Measurements from ENCODE around the gene PLEKHD1. TPM values are rescaled to one million over a fixed set of nuclear protein-coding genes. Genes with fewer than 3 reads are reported as not detected.

The PLEKHD1 gene
- total and polyA plus RNA-seq, 2 of the 8 experiments (the other 6 are each of a cell fraction or from before 2014, with no cell fraction given) = 0.24 to 0.48 TPM

DNA sequence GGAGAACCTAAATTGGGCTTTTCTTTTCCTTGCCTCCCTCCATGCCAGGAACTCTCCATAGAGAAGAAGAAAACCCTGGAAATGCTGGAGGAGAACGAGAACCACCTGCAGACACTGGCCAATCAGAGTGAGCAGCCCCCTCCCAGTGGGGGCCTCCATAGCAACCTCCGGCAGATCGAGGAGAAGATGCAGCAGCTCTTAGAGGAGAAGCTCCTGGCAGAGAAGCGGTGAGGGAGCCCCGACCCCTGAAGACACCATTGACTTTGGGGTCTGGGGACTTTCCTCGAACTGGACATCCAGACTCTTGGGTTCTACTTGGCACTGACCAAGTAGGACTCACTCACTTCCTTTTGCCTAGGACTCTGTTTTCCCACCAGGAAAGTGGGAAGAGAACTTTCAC is 41.4 kb downstream of the PLEKHD1 start:
- no peak overlapping the region for H2BK15ac ChIP-seq (ENCODE audit: low read length)
- TF ChIP-seq SIX5 (IDR thresholded peaks at IDR 0.05; ENCODE audit: low read depth, low read length) (no peak), BRCA1 (IDR thresholded peaks at IDR 0.05; ENCODE audit: low read depth, low read length) (no peak), TAF7 (optimal IDR thresholded peaks at IDR 0.05; ENCODE audit: borderline replicate concordance, low read depth, low read length) (no peak), POLR2A (IDR thresholded peaks at IDR 0.05; ENCODE audit: control extremely low read depth in 1 of 2, low read depth in 2 of 2, low read length in 2 of 2) (no peak), JUN (IDR thresholded peaks at IDR 0.05; ENCODE audit: low read depth, low read length) (no peak)

More for the DNA sequence above, 41.4 kb downstream of the PLEKHD1 start:
- H4K20me1 ChIP-seq (replicated peaks in 1 of 2; ENCODE audit: control insufficient read depth in 1 of 2, insufficient read depth in 2 of 2, low read length in 2 of 2) = no peaks in the 10 kb centered on the region
- no peak overlapping the region for H3K4me3 ChIP-seq (ENCODE audit: extremely low read depth in 1 of 4, insufficient read depth in 2 of 4, low read depth in 3 of 4, low read length in 4 of 4)
- H3K14ac ChIP-seq (ENCODE audit: insufficient read length) = no peak overlapping the region
- H2BK12ac ChIP-seq (ENCODE audit: low read depth, low read length) = no peak overlapping the region
- H3K9me3 ChIP-seq (ENCODE audit: insufficient read depth in 2 of 2, low read depth in 1 of 2, low read length in 1 of 2) = no peaks in the 10 kb centered on the region
- no peak overlapping the region for H3K23ac ChIP-seq (ENCODE audit: insufficient read length)
- no peak overlapping the region for H3K4ac ChIP-seq (replicated peaks; ENCODE audit: insufficient read length, low read depth, low read length)
- H3K36me3 ChIP-seq (ENCODE audit: control insufficient read depth in 2 of 4, insufficient read depth in 4 of 4, low read length in 3 of 4) = no peaks in the 10 kb centered on the region
- ChIA-PET POLR2A (ENCODE audit: partially characterized antibody) (no interaction called here), CTCF (ENCODE audit: partially characterized antibody) (interaction anchor here (0.8 to 3.0 kb wide), 5 partner anchors 10 to 502 kb away, joined by 3 to 20 read pairs (median 4); partner anchors contain the start of gene CCDC177)
- no peaks in the 10 kb centered on the region; a peak in 1 of 7 replicates for H3K27me3 ChIP-seq (replicated peaks in 1 of 4; ENCODE audit: control insufficient read depth in 3 of 4, extremely low read depth in 1 of 4, insufficient read depth in 3 of 4, low read length in 3 of 4)
- H4K91ac ChIP-seq (replicated peaks; ENCODE audit: insufficient read length, low read length) = no peak overlapping the region
- H2AFZ ChIP-seq (ENCODE audit: low read length) = no peak overlapping the region
- FAIRE-seq (no peak), DNase-seq (ENCODE audit: low read depth in 1 of 2, low spot score in 2 of 2) (no peak)
- no peaks in the 10 kb centered on the region for H3K79me2 ChIP-seq (ENCODE audit: control insufficient read depth in 1 of 2, insufficient read depth in 2 of 2, low read length in 2 of 2)
- H2BK120ac ChIP-seq (replicated peaks; ENCODE audit: low read depth, low read length) = no peak overlapping the region
- H3K23me2 ChIP-seq (ENCODE audit: low read depth, low read length) = no peaks in the 10 kb centered on the region
- H3K4me2 ChIP-seq (ENCODE audit: insufficient read depth in 1 of 2, low read depth in 2 of 2, low read length in 2 of 2) = no peak overlapping the region
- no peaks in the 10 kb centered on the region for H3K79me1 ChIP-seq (ENCODE audit: low read depth, low read length)
- H3K4me1 ChIP-seq (replicated peaks in 1 of 4; ENCODE audit: control insufficient read depth in 3 of 4, insufficient read depth in 4 of 4, low read length in 3 of 4) = no peaks in the 10 kb centered on the region
- H2AK5ac ChIP-seq (ENCODE audit: low read depth, low read length) = no peak overlapping the region
- 95% methylated on average over 6 of the region's 6 CpGs; no CpG with 5 or more reads in 1 of the 2 experiments for WGBS, 2 experiments (ENCODE audit: extremely low coverage in 1 of 2, insufficient coverage in 1 of 2, insufficient read length in 1 of 2, insufficient replicate concordance in 2 of 2, low coverage in 1 of 2, low lambda C conversion rate in 2 of 2, missing lambda C conversion rate in 1 of 2)
- H3K18ac ChIP-seq (ENCODE audit: extremely low read depth, low read length) = no peak overlapping the region
- no peak overlapping the region for H4K8ac ChIP-seq (ENCODE audit: extremely low read depth, insufficient read depth, low read length)
- H3K9ac ChIP-seq (replicated peaks in 1 of 4; ENCODE audit: extremely low read depth in 1 of 4, low read depth in 3 of 4, low read length in 3 of 4) = no peak overlapping the region
- no peak overlapping the region for H2BK5ac ChIP-seq (ENCODE audit: low read depth, low read length)
- H2BK20ac ChIP-seq (ENCODE audit: low read length) = no peak overlapping the region
- H4K5ac ChIP-seq (ENCODE audit: insufficient read length, low read depth, low read length) = no peak overlapping the region
- no peak overlapping the region for H3K27ac ChIP-seq (ENCODE audit: low read depth, low read length)
- no peak overlapping the region for H3K56ac ChIP-seq (replicated peaks; ENCODE audit: insufficient read length, low read depth, low read length)
